LNCaP clone FGC (cell line): ENCODE measurements around the gene LPP.

Source experiments
- DNase-seq: peaks from one replicate; pipeline ENCODE4 v3.0.0-alpha.2; 2011; ENCODE audit warnings: low read depth
- H3K4me3 ChIP-seq: 2 replicates; pipeline ENCODE4 v1.5.1; 2011; ENCODE audit warnings: mild to moderate bottlenecking, low read depth, low read length, control low read depth
- TF ChIP-seq, protein P1 (sequence below): IDR thresholded peaks from 2 replicates; pipeline ENCODE4 v1.5.1; 2012; ENCODE audit warnings: mild to moderate bottlenecking; ENCODE audit not compliant: control insufficient read depth, insufficient read depth; ENCODE audit errors: extremely low read depth

LPP gene

DNA sequence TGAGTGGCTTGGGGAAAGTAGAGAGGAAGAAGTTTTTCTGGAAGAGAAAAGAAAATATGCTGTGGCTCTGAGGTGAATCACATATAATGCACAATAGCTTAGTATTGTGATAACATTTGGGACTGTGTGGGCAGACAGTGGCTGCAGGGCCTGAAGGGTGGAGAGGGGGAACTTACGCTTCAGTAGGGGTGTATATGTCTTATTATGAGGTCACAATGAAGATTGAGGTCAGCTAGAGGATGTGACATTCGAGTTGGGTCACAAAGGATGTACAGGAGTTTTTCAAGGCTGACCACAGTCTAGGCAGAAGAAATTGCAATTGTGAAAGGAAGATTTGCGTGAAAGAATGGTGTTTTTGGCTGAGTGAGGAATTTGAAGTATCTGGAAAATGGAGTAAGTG, 414.8 kb downstream of the LPP start:
- TF ChIP-seq, protein P1, sequence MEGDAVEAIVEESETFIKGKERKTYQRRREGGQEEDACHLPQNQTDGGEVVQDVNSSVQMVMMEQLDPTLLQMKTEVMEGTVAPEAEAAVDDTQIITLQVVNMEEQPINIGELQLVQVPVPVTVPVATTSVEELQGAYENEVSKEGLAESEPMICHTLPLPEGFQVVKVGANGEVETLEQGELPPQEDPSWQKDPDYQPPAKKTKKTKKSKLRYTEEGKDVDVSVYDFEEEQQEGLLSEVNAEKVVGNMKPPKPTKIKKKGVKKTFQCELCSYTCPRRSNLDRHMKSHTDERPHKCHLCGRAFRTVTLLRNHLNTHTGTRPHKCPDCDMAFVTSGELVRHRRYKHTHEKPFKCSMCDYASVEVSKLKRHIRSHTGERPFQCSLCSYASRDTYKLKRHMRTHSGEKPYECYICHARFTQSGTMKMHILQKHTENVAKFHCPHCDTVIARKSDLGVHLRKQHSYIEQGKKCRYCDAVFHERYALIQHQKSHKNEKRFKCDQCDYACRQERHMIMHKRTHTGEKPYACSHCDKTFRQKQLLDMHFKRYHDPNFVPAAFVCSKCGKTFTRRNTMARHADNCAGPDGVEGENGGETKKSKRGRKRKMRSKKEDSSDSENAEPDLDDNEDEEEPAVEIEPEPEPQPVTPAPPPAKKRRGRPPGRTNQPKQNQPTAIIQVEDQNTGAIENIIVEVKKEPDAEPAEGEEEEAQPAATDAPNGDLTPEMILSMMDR: no peak
- H3K4me3 ChIP-seq: no peak overlapping the region
- DNase-seq: no peak

DNA sequence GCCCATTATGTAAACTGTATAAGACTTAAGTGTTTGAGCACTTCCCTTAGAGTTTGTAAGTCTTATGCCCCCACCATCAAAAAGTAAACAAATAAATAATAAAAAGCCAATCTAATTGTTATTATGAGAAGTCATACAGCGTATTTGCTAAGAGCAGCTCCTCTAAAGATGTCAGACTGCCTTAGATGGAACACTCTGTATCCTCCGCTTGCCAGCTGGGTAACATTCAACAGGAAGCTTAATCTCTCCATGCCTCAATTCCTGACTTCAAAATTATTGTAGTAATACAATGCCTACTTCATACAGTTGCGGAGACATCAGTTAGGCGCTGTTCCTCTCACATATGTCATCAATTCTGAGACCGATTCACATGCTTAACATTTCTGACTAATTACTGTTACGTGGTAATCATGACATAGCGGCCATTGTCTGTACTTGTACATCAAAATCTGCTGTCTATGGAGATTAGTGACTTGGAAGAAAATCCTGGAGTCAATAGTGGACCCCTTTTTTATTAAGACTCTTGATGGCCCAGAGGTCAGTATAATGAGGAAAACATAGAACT, 417.7 kb downstream of the LPP start:
- H3K4me3 ChIP-seq: no peak overlapping the region
- DNase-seq: peak; percentile 72
- TF ChIP-seq, protein P1: no peak

DNA sequence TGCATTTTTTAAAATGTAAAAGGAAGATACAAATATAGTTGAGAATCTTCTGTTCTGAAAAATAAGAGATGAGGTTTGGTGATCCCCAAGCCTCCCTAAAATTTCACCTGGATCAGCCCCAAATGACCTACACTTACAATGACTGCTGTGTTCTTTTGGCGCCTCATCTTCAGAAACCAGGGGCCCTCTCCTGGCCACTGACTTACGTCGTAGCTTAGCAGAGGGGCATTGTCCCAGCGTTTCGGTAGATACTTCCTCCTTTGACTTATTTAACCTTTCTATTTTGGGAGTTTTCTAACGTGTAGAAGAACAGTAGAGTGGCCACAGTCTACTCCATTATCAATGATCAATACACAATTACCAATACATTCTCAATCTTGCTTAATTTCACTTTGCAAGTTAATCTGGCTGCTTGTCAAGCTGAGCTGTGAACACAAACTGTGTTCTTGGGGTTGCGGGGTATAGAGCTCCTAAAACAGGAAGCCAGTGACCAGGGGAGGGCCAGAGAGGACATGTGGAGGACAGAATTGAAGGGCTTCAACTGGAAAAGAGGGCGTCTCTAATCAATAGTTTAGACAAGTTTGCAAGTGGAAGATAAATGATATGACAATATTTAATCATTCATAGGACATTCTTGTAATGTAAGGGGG, 419.5 kb downstream of the LPP start:
- DNase-seq: no peak
- H3K4me3 ChIP-seq: no peak overlapping the region
- TF ChIP-seq, protein P1: no peak

DNA sequence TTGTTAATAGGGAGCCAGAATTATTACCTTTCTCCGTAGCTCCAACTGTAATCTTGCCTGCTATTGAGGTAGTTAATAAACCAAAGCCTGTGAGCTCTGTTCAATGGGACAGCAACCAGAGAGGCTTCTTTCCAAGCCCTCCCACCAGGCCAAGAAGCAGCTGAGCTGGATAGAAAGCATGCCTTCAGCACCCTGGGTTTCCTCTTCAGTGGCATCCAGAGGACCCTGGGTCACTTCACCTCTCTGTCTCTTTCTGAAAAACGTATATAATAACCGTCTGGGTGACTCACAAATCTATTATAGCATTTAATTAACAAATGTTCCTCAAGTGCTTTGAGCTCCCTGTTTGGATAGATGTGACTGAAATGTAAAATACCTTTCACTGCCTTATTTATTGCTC, 420.0 kb downstream of the LPP start:
- TF ChIP-seq, protein P1: no peak
- no peak for DNase-seq
- H3K4me3 ChIP-seq: no peak overlapping the region

DNA sequence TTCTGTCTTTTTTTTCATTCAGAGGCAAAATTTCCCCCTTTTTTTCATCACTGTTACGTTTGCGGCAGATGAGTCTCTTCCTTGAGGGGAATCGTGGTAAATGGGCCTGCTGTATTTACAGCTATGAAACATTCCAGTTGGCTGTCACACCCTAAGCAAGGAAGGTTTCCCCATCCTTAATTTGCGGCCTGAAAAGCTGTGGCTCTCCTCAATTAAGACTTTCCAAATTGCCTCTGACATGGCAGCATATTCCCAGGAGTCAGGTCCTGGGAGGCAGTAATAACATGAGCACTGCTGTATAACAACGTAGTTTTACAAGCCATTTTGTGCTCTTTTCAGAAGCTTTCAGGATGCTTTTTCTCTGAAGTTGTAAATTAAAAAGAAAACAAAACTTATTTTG, 420.9 kb downstream of the LPP start:
- no peak for DNase-seq
- TF ChIP-seq, protein P1: no peak
- H3K4me3 ChIP-seq: no peak overlapping the region

DNA sequence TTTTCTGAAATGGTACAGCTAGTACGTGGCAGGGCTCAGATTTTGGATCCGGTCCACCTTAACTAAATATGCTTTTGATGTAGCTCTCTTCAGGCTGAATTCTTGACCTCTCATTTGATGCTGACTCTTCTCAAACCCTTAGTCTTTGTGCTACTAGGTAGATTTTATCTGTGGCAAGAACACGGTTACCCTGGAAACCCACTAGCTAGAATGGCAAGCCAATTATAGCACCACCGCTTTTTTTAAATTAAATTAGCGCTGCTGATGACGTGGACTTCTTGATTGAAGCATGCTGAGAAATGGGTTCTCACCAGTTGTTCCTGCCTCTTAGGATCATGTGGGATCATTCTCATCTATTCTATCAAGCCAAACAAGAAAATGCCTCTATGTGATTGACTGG, 421.5 kb downstream of the LPP start:
- DNase-seq: no peak
- TF ChIP-seq, protein P1: no peak
- no peak overlapping the region for H3K4me3 ChIP-seq

DNA sequence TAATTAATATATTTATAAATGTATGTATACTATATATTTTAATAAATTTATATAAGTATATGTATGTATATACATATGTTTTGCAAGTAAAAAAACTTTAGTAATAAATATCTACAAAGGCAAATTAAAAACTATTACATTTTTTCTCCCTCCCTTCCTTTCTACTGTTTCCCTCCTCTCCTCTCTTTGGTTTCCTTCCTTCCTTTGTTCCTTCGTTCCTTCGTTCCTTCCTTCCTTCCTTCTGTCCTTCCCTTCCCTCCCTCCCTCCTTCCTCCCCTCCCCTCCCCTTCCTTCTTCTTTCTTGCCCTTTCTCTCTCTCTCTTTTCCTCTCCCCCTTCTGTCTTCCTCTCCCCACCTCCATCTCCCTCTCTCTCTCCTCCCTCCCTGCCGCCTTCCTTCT, 423.6 kb downstream of the LPP start:
- DNase-seq: no peak
- TF ChIP-seq, protein P1: no peak
- no peak overlapping the region for H3K4me3 ChIP-seq
